MM.1S (cell line): ENCODE measurements around the gene TMC2.

Experiments used
- CTCF ChIP-seq: fragments of 300-600 bp; sonication (generic); IDR thresholded peaks from 2 replicates; pipeline ENCODE4 v1.5.1; 2016; ENCODE audit warnings: antibody characterized with exemption, low read length, mixed read lengths
- EZH2 ChIP-seq: fragments of 300-600 bp; sonication (generic); optimal IDR thresholded peaks from 2 replicates; pipeline ENCODE3; 2017; ENCODE audit warnings: low read depth, mild to moderate bottlenecking, antibody characterized with exemption, low read length, mixed read lengths

- TF ChIP-seq CTCF (no peak), EZH2 (no peak)
These were observed 120.2 kb downstream of the TMC2 start for GRCh38 chr20:2656471-2657117.
